Activated CD4-positive, CD25-positive, alpha-beta regulatory T cell treated with anti-CD3 and anti-CD28 coated beads, Interleukin-2, amount 50 U/mL, for 16 hours (primary cell): ENCODE results near the gene CAMKK1.

ENCODE experiments used
- DNase-seq: peaks from one replicate; pipeline ENCODE4 v3.0.0-alpha.2; 2020; ENCODE audit warnings: low read depth, low spot score

CAMKK1 gene

DNA sequence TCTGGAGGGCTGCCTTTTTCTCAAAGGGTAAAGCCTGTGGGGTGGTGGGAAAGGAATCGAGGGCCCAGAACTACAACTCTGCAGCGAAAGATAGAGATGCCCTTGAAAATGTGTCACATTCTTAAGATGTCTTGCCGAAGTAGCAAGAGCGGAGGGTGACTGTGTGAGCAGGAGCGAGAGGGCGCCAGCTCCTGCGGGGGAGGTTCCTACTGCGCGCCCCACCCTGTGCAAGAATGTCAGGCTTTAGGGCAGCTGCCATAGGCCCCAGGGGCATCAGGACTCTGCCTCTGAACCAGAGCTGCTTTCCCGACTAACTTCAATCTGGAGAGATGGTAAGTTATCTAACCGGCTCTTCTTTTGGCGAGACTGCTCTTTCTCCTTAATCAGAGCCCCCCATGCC, 80.1 kb downstream of the CAMKK1 start:
- no peak for DNase-seq

GRCh38 chr17:3812284-3812683, 80.6 kb downstream of the CAMKK1 start:
- DNase-seq, result no peak
